Keratinocyte (primary cell): ENCODE data around the gene DAP3. TPM values are rescaled to one million over a fixed set of nuclear protein-coding genes. Genes with fewer than 3 reads are reported as not detected.
A peak's percentile ranks its signal among the peaks of the same experiment; 100 is the strongest.

ENCODE experiments used
- DNase-seq: peaks from one replicate; pipeline ENCODE4 v3.0.0-alpha.2; 2011; ENCODE audit warnings: low read depth, missing footprints, low spot score
- FAIRE-seq: peaks from 2 replicates; lab custom pipeline; 2011; peaks lifted over from hg19 to GRCh38; lab: Jason Lieb, UNC
- H2AFZ ChIP-seq: 2 replicates; pipeline ENCODE4 v1.6.0; 2012; ENCODE audit warnings: low read length, control low read depth, inconsistent platforms; ENCODE audit not compliant: control insufficient read depth
- H3K27ac ChIP-seq: 2 replicates; pipeline ENCODE4 v1.5.1; 2011; ENCODE audit warnings: low read length; ENCODE audit not compliant: control insufficient read depth, insufficient read depth
- H3K27me3 ChIP-seq: 3 replicates; pipeline ENCODE4 v1.6.0; 2011; ENCODE audit warnings: low read length; ENCODE audit not compliant: control insufficient read depth, insufficient read depth; ENCODE audit errors: extremely low read depth
- H3K36me3 ChIP-seq, 2 experiments: 2 replicates in 1 of 2; 3 replicates in 1 of 2; pipeline ENCODE4 v1.5.1; 2011; ENCODE audit warnings: low read length in 2 of 2, mild to moderate bottlenecking in 1 of 2; ENCODE audit not compliant: control insufficient read depth in 2 of 2, insufficient read depth in 2 of 2; ENCODE audit errors: extremely low read depth in 1 of 2
- H3K4me1 ChIP-seq: 3 replicates; pipeline ENCODE4 v1.5.1; 2011; ENCODE audit warnings: low read length; ENCODE audit not compliant: control insufficient read depth, insufficient read depth; ENCODE audit errors: extremely low read depth
- H3K4me2 ChIP-seq: 3 replicates; pipeline ENCODE4 v1.6.0; 2011; ENCODE audit warnings: low read depth, low read length; ENCODE audit not compliant: control insufficient read depth, insufficient read depth; ENCODE audit errors: extremely low read depth
- H3K4me3 ChIP-seq, 3 experiments: fragments of 200-600 bp in 1 of 3; sonication (generic) in 1 of 3; 2 replicates in 2 of 3; 3 replicates in 1 of 3; pipeline ENCODE4 v1.5.1; 2011 to 2016; ENCODE audit warnings: low read length in 3 of 3, mild to moderate bottlenecking in 3 of 3, control low read depth in 2 of 3, inconsistent platforms in 1 of 3, low read depth in 1 of 3, mixed read lengths in 1 of 3, mixed run types in 1 of 3, moderate library complexity in 1 of 3; ENCODE audit not compliant: control insufficient read depth in 2 of 3, insufficient read depth in 2 of 3; ENCODE audit errors: extremely low read depth in 1 of 3
- H3K79me2 ChIP-seq: 2 replicates; pipeline ENCODE4 v1.6.0; 2012; ENCODE audit warnings: low read length; ENCODE audit not compliant: control insufficient read depth, insufficient read depth
- H3K9ac ChIP-seq: 3 replicates; pipeline ENCODE4 v1.6.0; 2011; ENCODE audit warnings: low read length; ENCODE audit not compliant: control insufficient read depth, insufficient read depth; ENCODE audit errors: extremely low read depth
- H3K9me1 ChIP-seq: 3 replicates; pipeline ENCODE4 v1.6.0; 2011; ENCODE audit warnings: low read length; ENCODE audit not compliant: control insufficient read depth, insufficient read depth; ENCODE audit errors: extremely low read depth
- H3K9me3 ChIP-seq: 2 replicates; pipeline ENCODE4 v1.5.1; 2012; ENCODE audit warnings: low read depth, low read length; ENCODE audit not compliant: control insufficient read depth
- H4K20me1 ChIP-seq: 3 replicates; pipeline ENCODE4 v1.6.0; 2011; ENCODE audit warnings: low read length; ENCODE audit not compliant: control insufficient read depth, insufficient read depth; ENCODE audit errors: extremely low read depth
- CTCF ChIP-seq, 3 experiments: IDR thresholded peaks in 1 of 3; conservative IDR thresholded peaks in 1 of 3; optimal IDR thresholded peaks in 1 of 3; 2 replicates in 2 of 3; 3 replicates in 1 of 3; pipeline versions ENCODE3 to v1.5.1; 2011; ENCODE audit warnings: low read length in 3 of 3, mild to moderate bottlenecking in 3 of 3, moderate library complexity in 2 of 3, control low read depth in 1 of 3, inconsistent platforms in 1 of 3; ENCODE audit not compliant: insufficient read depth in 2 of 3; ENCODE audit errors: extremely low read depth in 1 of 3
- EZH2 ChIP-seq: IDR thresholded peaks from one replicate; pipeline ENCODE4 v1.6.1; 2012; ENCODE audit warnings: inconsistent platforms, mild to moderate bottlenecking, low read length, moderate library complexity
- dilution Hi-C: fragments of 300-500 bp; cut with MboI; formaldehyde crosslinking; loops from one replicate; pipeline ENCODE4 v1.7.0; 2020; ENCODE audit warnings: low sequenced_read_pairs; ENCODE audit not compliant: extremely low pct_ligation_motif_present
- polyA plus RNA-seq, 5 experiments: library from polyadenylated mRNA; depleted of rRNA in 3 of 5; stranded (reverse) in 3 of 5; stranded (forward) in 1 of 5; unstranded in 1 of 5; fragments of >200 nt; gene quantifications; 1 replicate in 1 of 5; 2 replicates in 3 of 5; 3 replicates in 1 of 5; pipeline versions ENCODE4 v1.2.1 to v1.2.3, GENCODE V29; 2011 to 2012; ENCODE audit warnings: missing spikeins in 2 of 5, low read depth in 1 of 5, low replicate concordance in 1 of 5

Gene DAP3
- polyA plus RNA-seq, 1 donor (not counting 4 experiments of a cell fraction or from before 2014, with no cell fraction given): 203 TPM

- FAIRE-seq (no peak), DNase-seq (no peak)
- no peaks in the 10 kb centered on the region for H3K9me3 ChIP-seq
- peaks cover 19% of the 10 kb centered on the region for H3K4me1 ChIP-seq
- peak within 1 kb of the TSS; percentile 100 for H2AFZ ChIP-seq
- H3K36me3 ChIP-seq: peaks cover 3 to 5% of the 10 kb centered on the region in 2 experiments
- dilution Hi-C loops: no loop called here
- peaks cover 52% of the 10 kb centered on the region for H3K79me2 ChIP-seq
- peak within 1 kb of the TSS; percentile 97 for H3K9ac ChIP-seq
- TF ChIP-seq EZH2 (no peak), CTCF (optimal IDR thresholded peaks at IDR 0.05 in 1 of 3, IDR thresholded peaks at IDR 0.05 in 1 of 3, conservative IDR thresholded peaks at IDR 0.05 in 1 of 3; ENCODE audit: extremely low read depth in 1 of 3, insufficient read depth in 2 of 3, low read length in 3 of 3) (no peak)
- peak within 1 kb of the TSS; percentile 87 to 98 (median 93) for H3K4me3 ChIP-seq
- no peaks in the 10 kb centered on the region for H3K27me3 ChIP-seq
- no peaks in the 10 kb centered on the region for H3K9me1 ChIP-seq
- no peaks in the 10 kb centered on the region for H4K20me1 ChIP-seq
- H3K27ac ChIP-seq: peak within 1 kb of the TSS; percentile 98
- H3K4me2 ChIP-seq: peak within 1 kb of the TSS; percentile 69
These were observed 389 bp upstream of the DAP3 start, which contains the start of gene YY1AP1 for GRCh38 chr1:155688324-155689080. YY1AP1 (minus strand) TSS chr1:155688774; CDS start chr1:155680436, 8,338 bp downstream.

DNA sequence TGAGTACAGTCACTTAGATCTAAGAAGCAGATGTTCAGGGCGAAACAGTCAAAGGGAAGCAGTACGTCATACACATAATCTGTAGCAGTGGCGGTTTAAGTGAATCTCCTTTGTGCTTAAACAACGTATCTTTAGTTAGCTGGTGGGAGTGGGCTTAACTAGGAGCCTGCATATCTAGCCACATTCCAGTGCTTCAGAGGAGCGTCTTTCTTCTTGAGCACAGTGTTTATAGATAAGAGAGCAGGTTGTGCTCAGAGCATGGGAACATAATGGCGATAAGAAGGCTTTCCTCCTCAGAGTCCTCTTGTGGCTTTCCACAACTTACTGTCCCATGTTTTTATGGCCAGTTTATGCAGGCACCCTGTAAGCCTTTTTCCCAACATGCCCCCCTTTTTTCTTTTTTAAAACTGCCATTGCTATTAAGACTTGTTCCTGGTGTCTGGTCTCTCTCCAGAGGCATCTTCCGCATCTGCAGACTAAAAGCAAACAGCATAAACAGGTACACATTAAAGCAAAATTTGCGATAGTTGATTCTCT lies 3.2 kb downstream of the DAP3 start:
- no peak overlapping the region for H3K4me2 ChIP-seq
- FAIRE-seq (no peak), DNase-seq (no peak)
- peaks cover 5 to 7% of the 10 kb centered on the region in 2 experiments for H3K36me3 ChIP-seq
- H3K4me1 ChIP-seq: peaks cover 20% of the 10 kb centered on the region
- no peak for TF ChIP-seq EZH2
- TF ChIP-seq CTCF (optimal IDR thresholded peaks at IDR 0.05 in 1 of 3, IDR thresholded peaks at IDR 0.05 in 1 of 3, conservative IDR thresholded peaks at IDR 0.05 in 1 of 3; ENCODE audit: extremely low read depth in 1 of 3, insufficient read depth in 2 of 3, low read length in 3 of 3): no peak
- H3K9ac ChIP-seq: no peak overlapping the region
- H3K79me2 ChIP-seq: peaks cover 44% of the 10 kb centered on the region
- no peaks in the 10 kb centered on the region for H3K9me1 ChIP-seq
- dilution Hi-C loops: no loop called here
- H3K27me3 ChIP-seq: no peaks in the 10 kb centered on the region
- peaks cover 4% of the 10 kb centered on the region for H4K20me1 ChIP-seq
- H2AFZ ChIP-seq: no peak overlapping the region
- no peaks in the 10 kb centered on the region for H3K9me3 ChIP-seq
- H3K4me3 ChIP-seq: no peak overlapping the region
- no peak overlapping the region for H3K27ac ChIP-seq
